ENCODE data around the gene ZBTB8A.
A peak's percentile ranks its signal among the peaks of the same experiment; 100 is the strongest.

ZBTB8A gene

DNA sequence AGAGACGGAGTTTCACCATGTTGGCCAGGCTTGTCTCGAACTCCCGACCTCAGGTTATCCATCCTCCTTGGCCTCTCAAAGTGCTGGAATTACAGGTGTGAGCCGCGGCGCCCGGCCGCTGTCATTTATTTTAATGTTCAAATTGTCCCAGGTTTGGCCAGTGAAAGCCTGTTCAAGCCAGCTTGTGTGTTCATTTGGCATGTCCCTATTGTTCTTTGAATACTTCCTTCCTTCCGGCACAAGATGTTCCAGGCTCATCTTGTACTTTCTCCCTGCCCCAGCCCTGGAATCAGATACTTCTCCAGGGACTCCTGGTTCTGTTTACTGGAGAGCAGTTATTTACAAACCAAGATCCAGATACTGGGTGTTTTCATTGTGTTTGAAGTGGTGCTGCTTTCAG, 37.4 kb upstream of the ZBTB8A start:
- Histone ChIP-seq H3K4me1 (no peaks in the 10 kb centered on the region), H3K9ac (no peak overlapping the region), H3K79me2 (no peaks in the 10 kb centered on the region)

DNA sequence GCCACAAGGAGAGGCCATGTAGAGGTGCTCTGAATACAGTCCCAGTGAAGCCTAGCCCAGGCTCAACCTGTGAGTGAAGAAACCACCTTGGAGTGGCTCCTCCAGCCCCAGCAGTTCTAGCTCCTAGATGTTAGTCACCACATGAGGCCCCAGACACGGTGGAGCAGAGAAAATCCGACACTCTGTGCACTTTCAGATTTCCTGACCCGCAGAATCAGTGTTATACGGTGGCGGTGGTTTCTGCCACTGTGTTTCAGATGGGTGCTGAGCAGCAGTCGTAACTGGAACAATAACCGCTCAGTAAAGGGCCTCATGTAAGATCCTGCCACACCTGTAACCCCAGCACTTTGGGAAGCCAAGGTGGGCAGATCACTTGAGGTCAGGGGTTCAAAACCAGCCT, 36.1 kb upstream of the ZBTB8A start:
- Histone ChIP-seq H3K9me3 (ENCODE audit: control insufficient read depth, low read length) (no peaks in the 10 kb centered on the region), H3K27ac (no peak overlapping the region), H3K4me2 (ENCODE audit: low read length) (no peak overlapping the region), H3K79me2 (no peaks in the 10 kb centered on the region), H3K36me3 (ENCODE audit: control insufficient read depth, insufficient read depth, low read length) (no peaks in the 10 kb centered on the region), H3K4me3 (ENCODE audit: low read depth, low read length) (no peak overlapping the region), H2AFZ (no peak overlapping the region), H3K27me3 (ENCODE audit: control insufficient read depth, insufficient read depth, low read length) (no peaks in the 10 kb centered on the region), H3K4me1 (no peaks in the 10 kb centered on the region), H3K9ac (no peak overlapping the region)
- TF ChIP-seq, protein P1, sequence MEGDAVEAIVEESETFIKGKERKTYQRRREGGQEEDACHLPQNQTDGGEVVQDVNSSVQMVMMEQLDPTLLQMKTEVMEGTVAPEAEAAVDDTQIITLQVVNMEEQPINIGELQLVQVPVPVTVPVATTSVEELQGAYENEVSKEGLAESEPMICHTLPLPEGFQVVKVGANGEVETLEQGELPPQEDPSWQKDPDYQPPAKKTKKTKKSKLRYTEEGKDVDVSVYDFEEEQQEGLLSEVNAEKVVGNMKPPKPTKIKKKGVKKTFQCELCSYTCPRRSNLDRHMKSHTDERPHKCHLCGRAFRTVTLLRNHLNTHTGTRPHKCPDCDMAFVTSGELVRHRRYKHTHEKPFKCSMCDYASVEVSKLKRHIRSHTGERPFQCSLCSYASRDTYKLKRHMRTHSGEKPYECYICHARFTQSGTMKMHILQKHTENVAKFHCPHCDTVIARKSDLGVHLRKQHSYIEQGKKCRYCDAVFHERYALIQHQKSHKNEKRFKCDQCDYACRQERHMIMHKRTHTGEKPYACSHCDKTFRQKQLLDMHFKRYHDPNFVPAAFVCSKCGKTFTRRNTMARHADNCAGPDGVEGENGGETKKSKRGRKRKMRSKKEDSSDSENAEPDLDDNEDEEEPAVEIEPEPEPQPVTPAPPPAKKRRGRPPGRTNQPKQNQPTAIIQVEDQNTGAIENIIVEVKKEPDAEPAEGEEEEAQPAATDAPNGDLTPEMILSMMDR (IDR thresholded peaks at IDR 0.05) = no peak

More for the DNA sequence above, 37.4 kb upstream of the ZBTB8A start:
- no peak overlapping the region for H2AFZ ChIP-seq
- H3K4me3 ChIP-seq (ENCODE audit: low read depth, low read length) = no peak overlapping the region
- H3K36me3 ChIP-seq (ENCODE audit: control insufficient read depth, insufficient read depth, low read length) = no peaks in the 10 kb centered on the region
- no peaks in the 10 kb centered on the region for H3K9me3 ChIP-seq (ENCODE audit: control insufficient read depth, low read length)
- H3K27ac ChIP-seq = peak overlapping the region; percentile 69
- TF ChIP-seq, protein P1 (IDR thresholded peaks at IDR 0.05) = no peak
- no peaks in the 10 kb centered on the region for H3K27me3 ChIP-seq (ENCODE audit: control insufficient read depth, insufficient read depth, low read length)
- H3K4me2 ChIP-seq (ENCODE audit: low read length) = no peak overlapping the region

DNA sequence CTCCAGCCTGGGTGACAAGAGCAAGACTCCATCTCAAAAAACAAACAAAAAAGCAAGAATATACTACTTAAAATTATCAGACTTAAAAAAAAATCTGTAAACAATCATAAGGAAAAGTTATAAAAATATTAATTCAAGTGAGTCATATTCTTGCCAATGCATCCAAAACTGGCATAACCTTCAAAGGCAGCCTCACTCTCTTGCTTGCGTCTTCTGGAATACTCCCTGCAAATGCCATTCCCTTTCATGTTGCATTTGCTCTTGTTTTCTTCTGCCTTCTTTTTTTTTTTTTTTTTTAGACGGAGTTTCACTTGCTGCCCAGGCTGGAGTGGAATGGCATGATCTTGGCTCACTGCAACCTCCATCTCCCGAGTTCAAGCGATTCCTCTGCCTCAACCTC, 32.2 kb upstream of the ZBTB8A start:
- TF ChIP-seq, protein P1 (IDR thresholded peaks at IDR 0.05) = no peak
- H2AFZ ChIP-seq = no peak overlapping the region
- no peaks in the 10 kb centered on the region for H3K9me3 ChIP-seq (ENCODE audit: control insufficient read depth, low read length)
- H3K4me3 ChIP-seq (ENCODE audit: low read depth, low read length) = no peak overlapping the region
- no peaks in the 10 kb centered on the region for H3K36me3 ChIP-seq (ENCODE audit: control insufficient read depth, insufficient read depth, low read length)
- H3K27ac ChIP-seq = no peak overlapping the region
- no peaks in the 10 kb centered on the region for H3K79me2 ChIP-seq
- H3K4me1 ChIP-seq = no peaks in the 10 kb centered on the region
- no peak overlapping the region for H3K9ac ChIP-seq
- H3K27me3 ChIP-seq (ENCODE audit: control insufficient read depth, insufficient read depth, low read length) = no peaks in the 10 kb centered on the region
- H3K4me2 ChIP-seq (ENCODE audit: low read length) = no peak overlapping the region

- Histone ChIP-seq H3K27ac (no peak overlapping the region), H3K9ac (no peak overlapping the region), H3K4me3 (ENCODE audit: low read depth, low read length) (no peak overlapping the region), H3K4me2 (ENCODE audit: low read length) (no peak overlapping the region), H3K4me1 (no peaks in the 10 kb centered on the region), H2AFZ (no peak overlapping the region), H3K9me3 (ENCODE audit: control insufficient read depth, low read length) (no peaks in the 10 kb centered on the region), H3K27me3 (ENCODE audit: control insufficient read depth, insufficient read depth, low read length) (no peaks in the 10 kb centered on the region), H3K79me2 (no peaks in the 10 kb centered on the region), H3K36me3 (ENCODE audit: control insufficient read depth, insufficient read depth, low read length) (no peaks in the 10 kb centered on the region)
- TF ChIP-seq, protein P1 (IDR thresholded peaks at IDR 0.05) = no peak
Measured at GRCh38 chr1:32508761-32509160, 30.5 kb upstream of the ZBTB8A start.

DNA sequence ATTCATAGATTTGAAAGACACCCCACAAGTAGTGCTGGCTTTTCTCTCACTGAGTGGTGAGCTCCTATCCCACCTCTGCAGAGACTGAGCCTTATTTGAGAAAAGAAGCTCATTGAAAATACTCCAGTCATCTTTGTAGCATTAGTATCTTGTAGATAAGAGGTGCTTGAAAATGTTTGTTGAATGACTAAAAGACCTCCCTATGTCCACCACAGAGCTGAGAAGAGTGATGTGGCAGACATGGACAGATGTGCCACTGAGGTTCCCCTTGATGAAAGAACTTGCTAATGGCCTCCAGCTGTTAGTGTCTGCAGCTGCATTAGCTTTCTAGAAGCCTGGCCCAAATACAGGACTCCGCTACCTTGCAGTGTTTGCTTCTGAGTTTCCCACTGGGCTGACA, 29.3 kb upstream of the ZBTB8A start:
- H3K27me3 ChIP-seq (ENCODE audit: control insufficient read depth, insufficient read depth, low read length) = no peaks in the 10 kb centered on the region
- H2AFZ ChIP-seq = no peak overlapping the region
- H3K4me1 ChIP-seq = no peaks in the 10 kb centered on the region
- no peak overlapping the region for H3K4me3 ChIP-seq (ENCODE audit: low read depth, low read length)
- no peaks in the 10 kb centered on the region for H3K9me3 ChIP-seq (ENCODE audit: control insufficient read depth, low read length)
- no peaks in the 10 kb centered on the region for H3K79me2 ChIP-seq
- no peak overlapping the region for H3K4me2 ChIP-seq (ENCODE audit: low read length)
- no peaks in the 10 kb centered on the region for H3K36me3 ChIP-seq (ENCODE audit: control insufficient read depth, insufficient read depth, low read length)
- H3K27ac ChIP-seq = no peak overlapping the region
- H3K9ac ChIP-seq = no peak overlapping the region
- TF ChIP-seq, protein P1 (IDR thresholded peaks at IDR 0.05) = no peak

All from parathyroid adenoma (tissue), 2 donors.